ENCODE results near the gene KATNAL2. TPM values are rescaled to one million over a fixed set of nuclear protein-coding genes. Genes with fewer than 3 reads are reported as not detected.
"Not testable (repeated sequence)": the region's sequence is repeated elsewhere in the genome, so short reads cannot be mapped to it uniquely, and the experiment has no call there.

Gene KATNAL2
- total RNA-seq, 1 donor from 2014 or later, result 2.6 TPM

GRCh38 chr18:47029684-47030353 is 112.4 kb downstream of the KATNAL2 start:
- POLR2A ChIA-PET; H3K36me3 Mint-ChIP-seq (ENCODE audit: low read depth); intact Hi-C loops (cut with micrococcal nuclease); CTCF ChIA-PET; DNase-seq; H3K4me3 Mint-ChIP-seq; H3K4me1 Mint-ChIP-seq; H3K27ac Mint-ChIP-seq; H3K27me3 Mint-ChIP-seq; ATAC-seq (ENCODE audit: low read depth); H3K9me3 Mint-ChIP-seq: not testable (repeated sequence)

DNA sequence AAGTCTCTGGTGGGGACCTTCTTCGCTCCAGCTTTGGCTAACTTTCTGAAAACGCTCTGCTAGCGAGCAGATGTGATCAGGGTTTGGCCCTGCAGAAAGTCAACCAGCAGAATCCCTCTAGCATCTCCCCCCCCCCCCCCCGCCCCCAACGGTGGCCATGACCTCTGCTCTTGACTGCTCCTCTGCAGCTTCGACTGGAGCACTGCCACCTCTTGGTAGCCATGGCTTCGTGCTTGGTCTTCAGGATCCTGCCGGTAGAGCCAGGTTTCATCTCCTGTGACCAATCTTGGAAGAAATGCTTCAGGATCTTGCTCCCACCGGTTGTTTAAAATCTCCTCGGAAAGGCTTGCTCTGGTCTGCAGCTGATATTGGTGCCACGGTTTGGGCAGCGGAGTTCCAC is 113.5 kb downstream of the KATNAL2 start:
- CTCF ChIA-PET; DNase-seq; ATAC-seq (ENCODE audit: low read depth); H3K27me3 Mint-ChIP-seq; H3K36me3 Mint-ChIP-seq (ENCODE audit: low read depth); H3K27ac Mint-ChIP-seq; H3K4me3 Mint-ChIP-seq; intact Hi-C loops (cut with micrococcal nuclease); H3K4me1 Mint-ChIP-seq; H3K9me3 Mint-ChIP-seq; POLR2A ChIA-PET: not testable (repeated sequence)

DNA sequence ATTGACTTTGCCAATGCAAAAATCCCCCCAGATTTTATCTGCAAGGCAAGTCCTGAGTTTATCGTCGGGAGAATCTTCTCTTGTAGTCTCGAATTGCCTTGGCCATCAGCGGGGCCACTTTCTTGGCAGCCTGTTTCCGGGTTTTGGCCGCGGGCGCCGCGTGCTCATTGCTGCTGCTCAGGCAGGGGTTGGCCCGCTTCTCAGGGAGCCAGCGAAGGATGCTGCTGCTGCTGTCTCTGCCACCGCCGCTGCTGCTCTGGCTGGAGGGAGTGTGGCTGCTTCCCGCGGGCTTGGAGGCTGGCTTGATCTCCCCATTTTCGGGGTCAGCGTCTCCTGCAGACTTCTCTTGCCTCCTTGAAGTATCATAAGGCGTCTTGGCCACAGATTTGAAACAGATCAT is 115.5 kb downstream of the KATNAL2 start:
- intact Hi-C loops (cut with micrococcal nuclease), result no loop called here
- Mint-ChIP-seq H3K36me3 (ENCODE audit: low read depth) (no peaks in the 10 kb centered on the region), H3K4me1 (no peaks in the 10 kb centered on the region), H3K27ac (no peak overlapping the region), H3K9me3 (no peaks in the 10 kb centered on the region), H3K4me3 (no peak overlapping the region), H3K27me3 (peaks cover under 1% of the 10 kb centered on the region)
- ATAC-seq (ENCODE audit: low read depth) (no peak), DNase-seq (no peak)
- POLR2A ChIA-PET, result no interaction called here
- TF ChIP-seq CTCF (IDR thresholded peaks at IDR 0.05), result no peak
- CTCF ChIA-PET, result no interaction called here

DNA sequence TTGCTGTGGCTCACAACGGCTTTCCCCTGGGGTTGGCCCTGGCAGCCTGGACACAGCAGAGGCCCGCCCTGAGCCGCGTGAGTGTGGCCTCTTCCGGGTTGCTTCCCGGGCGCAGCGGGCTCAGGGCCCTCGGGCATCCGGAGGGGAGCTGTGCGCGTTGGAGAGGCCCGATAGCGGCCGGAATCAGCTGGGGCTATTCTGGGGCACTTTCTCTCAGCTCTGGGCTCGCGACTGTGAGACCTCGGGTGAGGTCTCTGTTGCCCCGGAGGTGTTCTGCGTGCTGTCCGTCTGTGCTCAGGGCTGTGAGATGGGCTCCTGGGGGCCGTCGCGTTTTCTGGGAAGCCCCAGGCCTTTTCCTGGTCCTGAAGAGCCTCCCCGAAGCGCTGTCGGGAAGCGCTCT is 117.2 kb downstream of the KATNAL2 start:
- H3K36me3 Mint-ChIP-seq (ENCODE audit: low read depth); H3K27me3 Mint-ChIP-seq; H3K4me3 Mint-ChIP-seq; CTCF ChIA-PET; H3K9me3 Mint-ChIP-seq; intact Hi-C loops (cut with micrococcal nuclease); H3K27ac Mint-ChIP-seq; H3K4me1 Mint-ChIP-seq; DNase-seq; POLR2A ChIA-PET; ATAC-seq (ENCODE audit: low read depth): not testable (repeated sequence)

DNA sequence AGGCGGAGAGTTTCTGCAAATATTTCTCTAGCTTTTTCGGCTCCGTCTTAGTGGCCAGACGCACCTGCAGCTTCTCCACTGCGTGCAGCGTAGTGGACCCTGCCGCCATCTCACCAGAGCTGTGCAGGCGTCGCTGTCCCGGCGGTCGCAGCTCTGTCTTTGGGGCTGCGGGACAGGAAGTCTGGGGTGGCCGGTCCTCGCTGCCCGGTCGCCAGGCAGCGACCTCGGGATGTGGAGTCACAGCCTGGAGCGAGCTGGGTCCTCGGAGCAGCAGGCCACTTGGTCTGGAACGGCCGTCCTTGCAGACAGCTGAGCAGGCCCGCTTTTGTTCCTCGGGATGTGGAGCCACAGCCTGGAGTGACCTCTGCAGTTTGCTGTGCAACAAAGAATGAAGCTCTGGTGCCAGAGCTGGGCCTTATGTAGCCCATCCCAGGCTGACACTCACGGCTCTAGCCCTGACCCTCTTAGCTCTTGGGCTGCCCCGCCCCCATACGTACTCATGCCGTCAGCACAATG is 117.8 kb downstream of the KATNAL2 start, which contains the start of gene ELOA2:
ELOA2 (minus strand) TSS at position 466 of the 516 bp plus-strand sequence; CDS start at position 109, 357 bp downstream.
- H3K4me3 Mint-ChIP-seq, result no peak within 1 kb of the TSS
- intact Hi-C loops (cut with micrococcal nuclease), result no loop called here
- no peak within 1 kb of the TSS for H3K27ac Mint-ChIP-seq
- ChIA-PET POLR2A (no interaction called here), CTCF (no interaction called here)
- no peak for ATAC-seq (ENCODE audit: low read depth)
- no peaks in the 10 kb centered on the region for H3K36me3 Mint-ChIP-seq (ENCODE audit: low read depth)
- H3K9me3 Mint-ChIP-seq, result no peaks in the 10 kb centered on the region
- H3K27me3 Mint-ChIP-seq, result peaks cover 3% of the 10 kb centered on the region
- H3K4me1 Mint-ChIP-seq, result no peaks in the 10 kb centered on the region
- TF ChIP-seq CTCF (IDR thresholded peaks at IDR 0.05), result no peak
- no peak for DNase-seq

DNA sequence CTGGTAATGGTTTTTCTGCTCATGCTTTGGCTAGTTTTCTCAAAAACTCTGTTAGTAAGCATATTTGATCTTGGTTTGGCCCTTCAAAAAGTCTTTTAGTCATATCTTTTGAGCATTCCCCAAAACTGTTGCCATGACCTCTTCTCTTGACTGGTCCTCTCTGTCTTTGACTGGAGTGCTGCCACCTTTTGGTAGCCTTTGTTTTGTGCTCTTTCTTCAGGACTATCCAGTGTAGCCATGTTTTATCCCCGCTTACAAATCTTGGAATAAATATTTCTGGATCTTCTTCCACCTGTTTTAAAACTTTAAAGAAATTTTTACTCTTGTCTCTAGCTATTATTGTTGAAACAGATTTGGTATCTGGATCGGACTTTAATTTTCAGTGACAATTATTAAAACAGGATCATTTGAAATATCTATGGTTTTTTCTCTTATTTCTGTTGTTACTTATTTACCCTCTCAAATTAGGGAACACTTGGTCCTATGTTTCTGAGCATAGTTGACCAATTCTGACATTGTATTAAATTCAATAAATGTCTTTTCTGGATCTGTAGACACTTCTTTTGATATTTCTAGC is 119.0 kb downstream of the KATNAL2 start:
- POLR2A ChIA-PET, result no interaction called here
- ATAC-seq (ENCODE audit: low read depth) (no peak), DNase-seq (no peak)
- no peak overlapping the region for H3K27ac Mint-ChIP-seq
- H3K36me3 Mint-ChIP-seq (ENCODE audit: low read depth), result no peaks in the 10 kb centered on the region
- intact Hi-C loops (cut with micrococcal nuclease), result no loop called here
- peaks cover 3% of the 10 kb centered on the region for H3K27me3 Mint-ChIP-seq
- no peaks in the 10 kb centered on the region for H3K4me1 Mint-ChIP-seq
- no peaks in the 10 kb centered on the region for H3K9me3 Mint-ChIP-seq
- H3K4me3 Mint-ChIP-seq, result no peak overlapping the region
- CTCF ChIA-PET, result no interaction called here
- no peak for TF ChIP-seq CTCF (IDR thresholded peaks at IDR 0.05)
